Prostate gland (tissue), 2 donors: Measurements from ENCODE around the gene PCNX1. TPM values are rescaled to one million over a fixed set of nuclear protein-coding genes. Genes with fewer than 3 reads are reported as not detected.

Source experiments
- DNase-seq: peaks from one replicate; pipeline ENCODE4 v3.0.0-alpha.2; 2019; ENCODE audit warnings: low spot score
- H3K27ac ChIP-seq, 2 donors: fragments of 200-600 bp; sonication (generic); 2 replicates each; pipeline ENCODE4 v1.5.1; 2017 to 2019
- H3K27me3 ChIP-seq: fragments of 200-600 bp; sonication (generic); replicated peaks from 2 replicates; pipeline ENCODE4 v1.5.1; 2019; ENCODE audit not compliant: insufficient read depth
- H3K36me3 ChIP-seq, 2 donors: fragments of 200-600 bp; sonication (generic); 1 replicate in 1 of 2; 2 replicates in 1 of 2; pipeline versions ENCODE4 v1.5.1 to v1.8.1; 2017 to 2019
- H3K4me1 ChIP-seq: fragments of 200-600 bp; sonication (generic); replicated peaks from 2 replicates; pipeline ENCODE4 v1.5.1; 2019
- H3K4me3 ChIP-seq, 2 donors: fragments of 200-600 bp; sonication (generic); 2 replicates each; pipeline ENCODE4 v1.5.1; 2017 to 2019
- H3K9me3 ChIP-seq: fragments of 200-600 bp; sonication (generic); 2 replicates; pipeline ENCODE4 v1.5.1; 2017
- POLR2A ChIP-seq: fragments of 450-650 bp; IDR thresholded peaks from one replicate; pipeline ENCODE4 v1.6.1; 2016; ENCODE audit warnings: antibody characterized with exemption, mild to moderate bottlenecking
- POLR2AphosphoS5 ChIP-seq: sonication (generic); formaldehyde crosslinking; IDR thresholded peaks from one replicate; pipeline ENCODE4 v1.6.1; 2017; ENCODE audit warnings: antibody characterized with exemption
- WGBS: methylation state at CpG from one replicate; pipeline ENCODE4 v1.1.5; 2018; 5-methylcytosine and 5-hydroxymethylcytosine counted together
- intact Hi-C: fragments of 100-400 bp; cut with DNase I; formaldehyde crosslinking; loops from one replicate; pipeline ENCODE4 v1.14.2; 2022
- total RNA-seq, 2 donors: library from RNA; depleted of rRNA; stranded (reverse); fragments of >200 nt; gene quantifications; one replicate each; pipeline ENCODE4 v1.1.0, GENCODE V29; 2016
- TF ChIP-seq, protein P1 (sequence below), 4 experiments: fragments of 200-600 bp in 2 of 4; fragments of 450-650 bp in 2 of 4; sonication (generic) in 2 of 4; IDR thresholded peaks; 1 replicate in 3 of 4; 2 replicates in 1 of 4; pipeline ENCODE4 v1.5.1; 2016 to 2019; ENCODE audit warnings: antibody characterized with exemption in 4 of 4, mild to moderate bottlenecking in 2 of 4, moderate library complexity in 2 of 4

The PCNX1 gene
- total RNA-seq, 2 donors from 2014 or later, result 24.5 to 66.5 TPM

DNA sequence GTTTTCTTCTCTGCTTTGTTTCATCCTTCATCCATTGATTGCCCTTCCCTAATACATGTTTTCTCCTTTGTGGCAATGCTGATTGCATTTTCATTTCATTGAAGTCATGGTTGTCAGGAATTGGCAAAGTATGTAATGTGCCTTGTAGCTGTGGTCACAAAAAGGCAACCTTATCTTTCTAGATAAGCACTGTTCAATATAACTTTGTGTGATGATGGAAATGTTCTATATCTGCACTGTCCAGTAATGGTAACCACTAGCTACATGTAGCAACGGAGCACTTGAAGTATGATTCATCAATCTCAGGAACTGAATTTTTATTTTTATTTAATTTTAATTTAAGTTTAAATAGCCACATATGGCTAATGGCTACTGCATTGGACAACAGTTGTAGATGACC, 79.8 kb downstream of the PCNX1 start:
- Histone ChIP-seq H3K27me3 (no peaks in the 10 kb centered on the region), H3K27ac (no peak overlapping the region), H3K4me1 (no peaks in the 10 kb centered on the region), H3K36me3 (no peaks in the 10 kb centered on the region), H3K9me3 (no peaks in the 10 kb centered on the region), H3K4me3 (no peak overlapping the region)
- intact Hi-C loops, result no loop called here
- no peak for DNase-seq
- WGBS, result 93% methylated on average over 1 of the region's 1 CpG
- TF ChIP-seq POLR2AphosphoS5, result no peak

DNA sequence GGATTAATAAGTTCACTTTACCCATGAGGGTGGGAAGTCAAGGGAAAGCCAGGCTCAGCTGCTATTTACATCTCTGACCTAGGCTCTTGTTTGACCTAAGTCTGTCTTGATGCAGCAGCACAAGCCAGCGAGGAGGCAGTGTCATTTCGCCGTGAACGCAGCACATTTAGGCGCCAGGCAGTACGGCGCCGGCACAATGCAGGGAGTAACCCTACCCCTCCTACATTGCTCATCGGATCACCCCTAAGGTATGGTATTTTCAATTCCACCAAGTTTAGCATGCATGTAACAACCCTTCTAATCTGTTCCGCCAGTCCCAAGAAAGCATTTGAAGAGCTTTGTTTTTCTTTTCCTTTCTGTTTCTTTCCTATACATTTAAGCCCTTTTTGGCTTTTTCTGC, 81.2 kb downstream of the PCNX1 start:
- H3K27me3 ChIP-seq, result no peaks in the 10 kb centered on the region
- no peaks in the 10 kb centered on the region for H3K9me3 ChIP-seq
- no peak overlapping the region for H3K27ac ChIP-seq
- H3K4me3 ChIP-seq, result no peak overlapping the region
- no peaks in the 10 kb centered on the region for H3K36me3 ChIP-seq
- intact Hi-C loops, result no loop called here
- DNase-seq, result no peak
- H3K4me1 ChIP-seq, result no peaks in the 10 kb centered on the region
- 92% methylated on average over 10 of the region's 10 CpGs for WGBS
- TF ChIP-seq POLR2A, result no peak
- TF ChIP-seq, protein P1, sequence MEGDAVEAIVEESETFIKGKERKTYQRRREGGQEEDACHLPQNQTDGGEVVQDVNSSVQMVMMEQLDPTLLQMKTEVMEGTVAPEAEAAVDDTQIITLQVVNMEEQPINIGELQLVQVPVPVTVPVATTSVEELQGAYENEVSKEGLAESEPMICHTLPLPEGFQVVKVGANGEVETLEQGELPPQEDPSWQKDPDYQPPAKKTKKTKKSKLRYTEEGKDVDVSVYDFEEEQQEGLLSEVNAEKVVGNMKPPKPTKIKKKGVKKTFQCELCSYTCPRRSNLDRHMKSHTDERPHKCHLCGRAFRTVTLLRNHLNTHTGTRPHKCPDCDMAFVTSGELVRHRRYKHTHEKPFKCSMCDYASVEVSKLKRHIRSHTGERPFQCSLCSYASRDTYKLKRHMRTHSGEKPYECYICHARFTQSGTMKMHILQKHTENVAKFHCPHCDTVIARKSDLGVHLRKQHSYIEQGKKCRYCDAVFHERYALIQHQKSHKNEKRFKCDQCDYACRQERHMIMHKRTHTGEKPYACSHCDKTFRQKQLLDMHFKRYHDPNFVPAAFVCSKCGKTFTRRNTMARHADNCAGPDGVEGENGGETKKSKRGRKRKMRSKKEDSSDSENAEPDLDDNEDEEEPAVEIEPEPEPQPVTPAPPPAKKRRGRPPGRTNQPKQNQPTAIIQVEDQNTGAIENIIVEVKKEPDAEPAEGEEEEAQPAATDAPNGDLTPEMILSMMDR (IDR thresholded peaks at IDR 0.05), result no peak
- TF ChIP-seq POLR2AphosphoS5, result no peak

DNA sequence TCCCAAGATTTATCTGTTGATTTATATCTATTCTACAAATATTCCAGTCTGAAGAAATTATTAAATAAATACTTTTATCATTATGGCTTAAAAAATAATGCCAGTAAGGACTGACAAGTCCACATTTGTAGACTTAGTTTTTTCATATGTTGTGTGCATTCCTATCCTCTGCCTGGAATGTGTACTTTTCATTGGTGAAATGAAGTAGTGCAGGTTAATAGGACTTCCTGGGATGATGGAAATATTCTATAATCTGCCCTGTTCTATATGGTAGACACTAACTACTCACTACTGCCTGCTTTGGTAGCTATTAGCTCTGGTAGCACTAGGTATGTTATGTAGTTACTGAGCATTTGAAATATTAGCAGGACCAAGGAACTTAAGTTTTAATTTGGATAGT, 86.7 kb downstream of the PCNX1 start:
- Histone ChIP-seq H3K27ac (no peak overlapping the region), H3K9me3 (no peaks in the 10 kb centered on the region), H3K4me1 (no peaks in the 10 kb centered on the region), H3K36me3 (no peaks in the 10 kb centered on the region), H3K4me3 (no peak overlapping the region), H3K27me3 (no peaks in the 10 kb centered on the region)
- intact Hi-C loops, result no loop called here
- no peak for DNase-seq
- no peak for TF ChIP-seq POLR2AphosphoS5
- TF ChIP-seq, protein P1 (IDR thresholded peaks at IDR 0.05), result no peak
- TF ChIP-seq POLR2A, result no peak

DNA sequence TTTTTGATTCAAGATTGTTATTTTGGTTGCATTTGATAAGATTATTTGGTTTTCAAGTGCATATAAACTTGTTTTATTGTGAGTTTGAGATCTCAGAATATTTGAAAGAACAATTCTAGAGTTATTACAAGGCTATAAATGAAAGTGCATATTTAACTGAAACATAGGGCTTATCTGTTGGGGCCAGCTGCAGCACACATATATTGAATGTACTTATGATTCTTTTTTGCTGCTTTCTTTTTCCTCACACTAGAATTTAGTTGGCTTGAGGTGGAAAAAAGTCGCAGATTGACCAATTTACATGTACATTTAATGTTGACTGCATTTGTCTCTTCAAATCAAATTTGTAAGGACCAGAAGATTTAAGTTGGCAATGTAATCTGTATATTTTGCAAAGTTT, 88.0 kb downstream of the PCNX1 start:
- H3K36me3 ChIP-seq, result no peaks in the 10 kb centered on the region
- intact Hi-C loops, result no loop called here
- DNase-seq, result no peak
- H3K4me1 ChIP-seq, result no peaks in the 10 kb centered on the region
- no peaks in the 10 kb centered on the region for H3K27me3 ChIP-seq
- H3K27ac ChIP-seq, result no peak overlapping the region
- no peak overlapping the region for H3K4me3 ChIP-seq
- no peaks in the 10 kb centered on the region for H3K9me3 ChIP-seq
- WGBS, result 95% methylated on average over 1 of the region's 1 CpG
- TF ChIP-seq, protein P1 (IDR thresholded peaks at IDR 0.05), result no peak
- TF ChIP-seq POLR2AphosphoS5, result no peak
- TF ChIP-seq POLR2A, result no peak

DNA sequence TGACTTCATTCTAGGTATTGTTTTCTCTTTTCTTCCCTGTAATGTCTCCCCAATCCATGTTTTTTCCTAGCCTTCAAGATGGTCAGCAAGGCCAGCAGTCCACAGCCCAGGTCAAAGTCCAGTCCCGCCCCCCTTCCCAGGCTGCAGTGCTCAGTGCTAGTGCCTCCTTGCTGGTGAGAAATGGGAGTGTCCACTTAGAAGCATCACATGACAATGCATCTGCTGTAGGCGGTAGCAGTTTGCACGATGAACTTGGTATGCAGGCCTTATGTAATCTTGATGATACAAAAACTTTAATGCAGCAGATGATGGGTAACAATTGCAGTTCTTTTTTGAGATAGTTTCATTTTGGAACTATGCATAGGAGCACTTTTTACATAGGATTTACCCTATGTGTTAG, 88.4 kb downstream of the PCNX1 start:
- no peak overlapping the region for H3K27ac ChIP-seq
- DNase-seq, result no peak
- no peaks in the 10 kb centered on the region for H3K9me3 ChIP-seq
- H3K4me1 ChIP-seq, result no peaks in the 10 kb centered on the region
- H3K27me3 ChIP-seq, result no peaks in the 10 kb centered on the region
- intact Hi-C loops, result no loop called here
- WGBS, result 82% methylated on average over 3 of the region's 3 CpGs
- TF ChIP-seq POLR2AphosphoS5, result no peak
- TF ChIP-seq, protein P1 (IDR thresholded peaks at IDR 0.05), result no peak
- no peak for TF ChIP-seq POLR2A
- no peaks in the 10 kb centered on the region for H3K36me3 ChIP-seq
- H3K4me3 ChIP-seq, result no peak overlapping the region
